GM18858 (cell line): ENCODE data around the gene TLR4.

Experiments
- ATAC-seq: cut with Tn5 transposase; IDR thresholded peaks from one replicate; pipeline ENCODE4 v1.9.1; 2021; ENCODE audit not compliant: unreplicated experiment

TLR4 gene

DNA sequence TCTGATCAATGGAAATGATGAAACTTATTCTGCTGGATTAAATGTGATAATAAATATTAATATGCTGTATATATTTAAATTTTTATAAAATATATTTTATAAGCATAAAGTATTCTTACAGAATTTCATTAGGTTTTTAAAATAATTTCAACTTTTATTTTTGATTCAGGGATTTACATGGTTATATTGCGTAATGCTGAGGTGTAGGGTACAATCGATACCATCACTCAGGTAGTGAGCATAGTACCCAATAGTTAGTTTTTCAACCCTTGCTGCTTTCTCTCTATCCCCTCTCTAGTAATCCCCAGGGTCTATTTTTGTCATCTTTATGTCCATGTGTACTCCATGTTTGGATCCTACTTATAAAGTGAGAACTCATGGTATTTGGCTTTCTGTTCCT lies 5.7 kb downstream of the TLR4 start:
- ATAC-seq = no peak

GRCh38 chr9:117714282-117714681 lies 10.1 kb downstream of the TLR4 start:
- no peak for ATAC-seq

DNA sequence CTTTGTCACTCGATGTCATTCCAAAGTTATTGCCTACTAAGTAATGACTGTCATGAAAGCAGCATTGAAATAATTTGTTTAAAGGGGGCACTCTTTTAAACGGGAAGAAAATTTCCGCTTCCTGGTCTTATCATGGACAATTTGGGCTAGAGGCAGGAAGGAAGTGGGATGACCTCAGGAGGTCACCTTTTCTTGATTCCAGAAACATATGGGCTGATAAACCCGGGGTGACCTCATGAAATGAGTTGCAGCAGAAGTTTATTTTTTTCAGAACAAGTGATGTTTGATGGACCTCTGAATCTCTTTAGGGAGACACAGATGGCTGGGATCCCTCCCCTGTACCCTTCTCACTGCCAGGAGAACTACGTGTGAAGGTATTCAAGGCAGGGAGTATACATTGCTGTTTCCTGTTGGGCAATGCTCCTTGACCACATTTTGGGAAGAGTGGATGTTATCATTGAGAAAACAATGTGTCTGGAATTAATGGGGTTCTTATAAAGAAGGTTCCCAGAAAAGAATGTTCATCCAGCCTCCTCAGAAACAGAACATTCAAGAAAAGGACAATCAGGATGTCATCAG lies 11.3 kb downstream of the TLR4 start:
- no peak for ATAC-seq

DNA sequence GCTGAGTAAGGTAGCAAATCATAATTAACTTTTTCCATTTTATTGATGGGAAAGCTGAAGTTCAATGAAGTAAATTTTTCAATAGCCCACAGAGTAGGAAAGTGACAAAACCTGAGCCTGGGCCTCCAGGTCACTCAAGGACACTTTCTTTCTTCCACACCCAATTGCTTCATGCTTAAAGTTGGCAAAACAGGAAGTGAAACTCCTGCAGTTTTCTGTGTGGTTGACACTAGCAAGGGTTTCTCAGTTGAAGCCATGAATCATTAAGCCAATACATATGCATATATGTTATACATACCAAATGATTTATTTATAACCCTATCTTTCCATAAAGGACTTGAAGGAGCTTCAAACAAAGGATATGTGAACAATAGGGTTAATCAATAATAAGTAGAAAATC lies 13.9 kb downstream of the TLR4 start:
- ATAC-seq = peak; percentile 99

DNA sequence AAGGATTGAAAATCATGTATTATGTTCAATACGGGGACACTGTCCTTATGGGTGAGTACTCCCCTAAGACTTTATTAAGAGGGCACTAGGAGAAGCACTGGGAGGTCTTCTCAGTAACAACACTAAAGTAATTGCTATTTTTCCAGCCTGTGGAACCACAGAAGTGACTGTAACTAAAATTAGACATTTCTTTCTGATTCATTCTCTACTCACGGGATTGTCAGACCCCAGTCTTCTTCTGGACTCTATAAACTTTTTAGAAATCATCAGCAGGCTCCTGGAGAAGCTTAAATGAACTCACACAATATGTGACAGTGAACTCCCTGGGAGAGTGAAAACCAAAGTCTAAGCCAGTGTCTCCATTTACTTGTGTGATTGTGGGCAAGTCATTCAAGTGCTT lies 14.5 kb downstream of the TLR4 start:
- no peak for ATAC-seq

- ATAC-seq = no peak
These were observed 15.1 kb downstream of the TLR4 start for GRCh38 chr9:117719161-117719920.

GRCh38 chr9:117720066-117720465 lies 15.9 kb downstream of the TLR4 start:
- no peak for ATAC-seq

- no peak for ATAC-seq
These were observed 16.4 kb downstream of the TLR4 start for GRCh38 chr9:117720555-117720954.

DNA sequence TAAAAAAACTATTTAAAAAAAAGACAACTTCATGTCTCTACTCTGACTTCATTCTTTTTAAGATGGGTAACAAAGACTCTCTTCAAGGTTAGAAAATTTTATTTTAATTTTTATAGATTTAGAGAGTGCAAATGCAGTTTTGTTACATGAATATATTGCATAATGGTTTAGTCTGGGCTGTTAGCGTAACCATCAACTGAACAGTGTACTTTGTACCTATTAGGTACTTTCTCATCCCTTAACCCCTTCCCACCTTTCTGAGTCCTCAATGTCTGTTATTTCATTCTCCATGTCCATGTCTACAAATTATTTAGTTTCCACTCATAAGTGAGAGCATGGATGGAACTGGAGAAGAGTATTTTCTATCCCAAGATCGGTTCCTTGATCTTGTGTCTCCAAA lies 16.8 kb downstream of the TLR4 start:
- no peak for ATAC-seq

GRCh38 chr9:117722108-117722761 lies 18.0 kb downstream of the TLR4 start:
- no peak for ATAC-seq

DNA sequence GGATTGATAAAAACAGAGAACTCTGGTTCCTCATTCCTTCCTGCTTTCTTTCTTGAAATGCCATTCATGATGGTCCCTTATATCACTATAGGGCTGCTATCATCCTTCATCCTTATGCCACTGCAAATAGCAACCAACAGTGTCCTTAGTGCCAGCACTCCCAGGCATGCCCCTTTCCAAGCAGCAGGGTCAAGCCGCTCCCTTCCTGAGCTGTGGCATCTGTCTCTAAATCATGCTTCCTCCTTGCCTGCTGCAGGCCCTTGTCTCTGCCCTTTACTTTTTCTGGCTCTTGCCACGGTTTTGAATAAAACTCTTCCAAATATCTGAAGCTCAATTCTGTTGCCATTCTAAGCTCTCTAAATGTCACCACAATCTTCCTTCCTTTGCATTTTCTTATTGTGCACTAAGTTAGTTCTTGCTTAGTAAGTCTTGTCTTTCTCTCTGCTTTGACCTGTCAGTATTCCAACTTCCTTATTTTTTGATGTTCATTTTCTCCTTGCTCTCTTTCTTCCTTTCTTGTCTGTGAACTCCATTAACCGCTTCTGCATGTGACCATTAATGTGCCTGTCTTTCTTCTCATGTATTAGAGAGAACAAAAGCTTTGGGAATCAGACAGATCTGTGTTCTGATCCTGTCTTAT lies 19.9 kb downstream of the TLR4 start:
- ATAC-seq = no peak

- no peak for ATAC-seq
These were observed 21.3 kb downstream of the TLR4 start for GRCh38 chr9:117725426-117725887.

DNA sequence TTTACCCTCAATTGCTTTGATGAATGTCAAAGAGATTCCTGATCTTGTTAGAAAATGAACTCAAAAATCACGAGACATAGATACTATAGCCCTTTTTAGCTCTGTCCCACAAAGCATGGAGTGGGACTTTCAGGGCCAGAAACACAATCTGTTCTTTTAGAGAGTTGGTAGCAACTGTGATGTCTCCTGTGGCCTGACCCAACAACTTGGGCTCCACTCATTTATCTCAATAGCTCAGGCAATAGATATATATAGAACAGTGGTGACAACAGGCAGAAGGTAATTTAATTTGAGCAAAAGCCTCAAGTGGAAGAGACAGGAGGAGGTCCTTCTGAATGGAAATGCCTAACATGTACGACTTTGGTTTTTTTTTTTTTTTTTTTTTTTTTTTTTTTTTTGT lies 25.2 kb downstream of the TLR4 start:
- ATAC-seq = no peak

GRCh38 chr9:117732494-117732893 lies 28.3 kb downstream of the TLR4 start:
- ATAC-seq = no peak

DNA sequence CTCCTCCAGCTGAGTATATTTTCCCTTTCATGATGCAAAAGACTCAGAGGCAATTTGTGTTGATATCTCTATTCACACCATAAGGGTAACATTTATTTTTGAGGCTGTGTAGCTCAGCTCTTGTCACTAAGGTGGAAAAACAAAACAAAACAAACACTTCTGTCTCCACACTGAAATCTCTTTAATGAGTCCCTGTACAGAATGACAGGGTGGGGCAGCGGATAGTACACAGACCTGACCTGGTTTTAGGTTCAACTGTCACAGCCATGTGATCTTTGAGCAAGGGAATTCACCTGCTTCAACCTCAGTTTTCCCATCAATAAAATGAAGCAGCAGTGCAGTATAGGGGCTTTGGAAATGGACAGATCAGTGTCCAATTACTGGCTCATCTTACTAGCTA lies 29.3 kb downstream of the TLR4 start:
- no peak for ATAC-seq

GRCh38 chr9:117734082-117734481 lies 29.9 kb downstream of the TLR4 start:
- no peak for ATAC-seq

DNA sequence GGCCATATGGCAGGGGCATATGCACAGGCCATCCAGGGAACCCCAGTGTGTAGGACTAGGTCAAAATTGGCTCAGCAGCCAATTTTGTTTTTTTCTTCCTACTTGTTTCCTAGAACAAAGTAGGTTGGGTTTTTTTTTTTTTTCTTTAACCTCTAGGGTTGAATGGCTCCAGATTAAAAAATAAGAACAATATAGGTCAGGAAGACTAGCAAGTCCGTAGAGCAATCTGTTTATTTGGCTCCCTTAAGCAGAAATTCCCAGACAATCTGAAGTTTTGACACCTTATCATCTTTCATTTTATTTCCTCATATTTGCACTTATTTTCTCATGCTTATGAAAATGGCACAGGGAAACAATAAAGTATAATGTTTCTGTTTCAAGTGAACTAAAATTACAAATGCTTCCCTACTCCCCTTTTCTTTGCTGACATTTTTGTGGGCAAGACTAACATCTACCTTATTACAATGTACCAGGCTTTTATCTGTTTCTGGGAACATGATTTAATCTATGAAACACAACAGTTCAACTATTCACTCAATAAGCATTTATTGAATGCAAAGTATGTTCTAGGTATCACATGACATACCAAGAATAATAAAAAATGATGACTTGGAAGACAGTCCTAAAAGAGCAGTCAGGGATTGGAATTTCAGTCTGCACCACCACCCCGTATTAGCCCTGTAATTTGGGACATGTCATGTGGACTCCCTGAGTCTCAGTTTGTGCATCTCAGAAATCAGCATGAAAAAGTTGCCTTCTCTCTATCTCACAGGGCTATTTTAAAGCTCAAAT lies 30.5 kb downstream of the TLR4 start:
- no peak for ATAC-seq

DNA sequence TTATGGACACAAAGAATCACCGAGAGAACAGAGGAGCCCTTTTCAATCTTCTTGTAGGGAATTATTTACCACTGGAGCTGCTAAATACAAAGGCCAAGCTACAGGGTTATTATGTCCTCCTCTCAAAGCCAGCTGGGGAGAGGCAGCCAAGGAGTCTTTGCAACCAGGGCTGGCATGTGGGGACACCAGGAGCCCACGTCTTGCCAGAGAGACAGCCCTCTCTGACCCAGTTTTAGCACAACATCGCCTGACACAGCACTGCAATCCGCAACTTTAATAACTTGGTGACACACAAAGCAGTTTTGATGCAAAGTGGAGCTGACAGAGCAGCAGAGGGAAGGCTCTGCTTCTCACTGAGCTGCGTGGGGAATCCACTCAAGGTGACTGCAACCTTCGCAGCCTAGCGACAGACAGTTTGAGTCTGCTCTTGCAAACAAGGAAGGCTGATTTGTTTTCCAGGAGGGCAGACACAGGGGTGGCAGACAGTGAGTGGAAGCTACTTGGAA lies 33.6 kb downstream of the TLR4 start:
- no peak for ATAC-seq

DNA sequence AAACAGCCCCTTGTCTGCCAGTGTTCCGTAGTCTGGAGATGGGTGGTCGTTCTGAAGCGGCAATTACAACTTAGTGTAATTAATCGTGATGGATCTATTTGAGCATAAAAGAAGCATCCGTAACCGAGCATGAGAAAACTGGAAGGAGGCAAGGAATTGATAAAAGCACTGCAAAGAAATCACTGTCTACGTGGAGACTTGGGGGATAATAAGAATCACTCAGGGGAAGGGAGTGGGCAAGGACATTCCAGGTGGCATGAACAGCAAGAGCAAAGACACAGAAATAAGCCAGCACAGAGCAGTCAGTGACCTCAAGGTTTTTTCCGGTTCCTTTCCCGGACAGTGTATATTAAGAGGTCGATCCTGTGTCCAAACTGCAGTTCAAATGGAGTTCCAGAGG lies 35.0 kb downstream of the TLR4 start:
- no peak for ATAC-seq

DNA sequence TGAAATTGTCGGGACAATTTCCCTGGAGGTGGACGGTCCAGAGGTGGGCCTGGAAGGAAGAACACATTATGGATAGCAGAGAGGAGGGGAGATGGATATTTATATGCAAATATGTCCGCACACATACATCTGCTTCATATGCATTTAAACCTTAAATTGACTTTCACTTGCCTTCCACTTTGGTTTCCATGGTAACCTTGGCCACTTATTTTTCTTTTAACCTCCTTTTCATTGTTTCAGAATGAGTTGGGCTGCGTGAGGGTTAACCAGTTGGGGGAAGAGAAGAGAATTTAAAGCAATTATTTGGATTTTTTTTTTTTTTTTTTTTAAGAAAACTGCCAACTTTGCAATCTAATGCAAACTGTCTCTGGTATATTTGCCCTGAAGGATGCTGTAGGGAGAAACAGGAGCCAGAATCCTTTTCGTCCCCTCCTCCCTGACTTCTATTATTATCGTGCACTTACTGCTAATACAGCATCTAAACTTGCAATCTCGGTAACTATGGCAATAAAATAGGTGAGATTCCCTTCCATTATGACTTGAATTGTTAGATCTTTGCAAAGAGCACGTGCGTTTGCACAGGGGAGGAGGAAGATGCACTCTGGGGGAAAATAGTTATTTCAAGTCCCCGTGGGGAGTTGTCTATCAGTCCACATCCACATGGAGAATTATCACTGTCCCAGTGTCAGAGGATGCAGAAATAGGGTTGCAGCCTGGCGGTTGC lies 35.6 kb downstream of the TLR4 start:
- ATAC-seq = no peak
